A673 (cell line): ENCODE data around the gene VPS72.

ENCODE experiments used
- CTCF ChIP-seq: fragments of 300-800, 200-600 bp; sonication (generic); conservative IDR thresholded peaks from 2 replicates; pipeline ENCODE4 v1.5.1; 2017; ENCODE audit warnings: low read depth, mild to moderate bottlenecking, antibody characterized with exemption, low read length, moderate library complexity, mixed read lengths
- EZH2 ChIP-seq: fragments of 200-600 bp; sonication (generic); IDR thresholded peaks from 2 replicates; pipeline ENCODE4 v1.6.1; 2017; ENCODE audit warnings: borderline replicate concordance, low read depth, mild to moderate bottlenecking, mixed read lengths, antibody characterized with exemption, low read length; ENCODE audit not compliant: poor library complexity, severe bottlenecking

DNA sequence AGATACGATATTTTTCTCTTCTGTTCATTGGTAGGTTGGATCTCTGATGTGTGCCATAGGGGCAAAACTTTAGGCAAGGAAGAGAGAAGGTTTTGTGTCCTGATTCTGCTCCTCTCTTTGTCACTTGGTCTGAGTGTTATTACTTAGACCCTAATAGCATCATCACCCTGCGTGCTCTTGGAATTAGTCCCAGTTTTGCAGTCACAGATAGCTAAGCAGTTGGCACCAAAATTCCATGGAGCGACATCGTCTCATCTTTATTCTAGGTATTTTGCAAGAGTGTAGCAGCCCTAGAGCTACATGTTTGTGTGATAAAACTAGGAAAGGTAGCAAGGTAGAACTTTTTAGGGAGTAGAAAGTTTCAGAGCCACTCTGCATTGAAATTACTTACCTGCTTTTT, 32.1 kb upstream of the VPS72 start:
- TF ChIP-seq EZH2 (no peak), CTCF (no peak)
